Suprapubic skin (tissue), 4 donors: ENCODE data around the gene DNAL1. TPM values are rescaled to one million over a fixed set of nuclear protein-coding genes. Genes with fewer than 3 reads are reported as not detected.

ENCODE experiments used
- DNase-seq, 2 donors: peaks; one replicate each; pipeline ENCODE4 v3.0.0-alpha.2; 2019; ENCODE audit warnings: low spot score in 2 of 2
- H3K27ac ChIP-seq: fragments of 200-600 bp; sonication (generic); one replicate; pipeline ENCODE4 v1.5.1; 2019
- H3K27me3 ChIP-seq: fragments of 200-600 bp; sonication (generic); one replicate; pipeline ENCODE4 v1.5.1; 2019
- H3K36me3 ChIP-seq: fragments of 200-600 bp; sonication (generic); one replicate; pipeline ENCODE4 v1.5.1; 2019
- H3K4me1 ChIP-seq: fragments of 200-600 bp; sonication (generic); one replicate; pipeline ENCODE4 v1.5.1; 2019
- H3K4me3 ChIP-seq: fragments of 200-600 bp; sonication (generic); one replicate; pipeline ENCODE4 v1.5.1; 2019; ENCODE audit warnings: mild to moderate bottlenecking
- H3K9me3 ChIP-seq: fragments of 200-600 bp; sonication (generic); one replicate; pipeline ENCODE4 v1.5.1; 2019
- EP300 ChIP-seq: sonication (generic); formaldehyde crosslinking; IDR thresholded peaks from one replicate; pipeline ENCODE4 v1.6.1; 2017; ENCODE audit warnings: antibody characterized with exemption
- POLR2A ChIP-seq, 2 donors: fragments of 450-650 bp; IDR thresholded peaks; one replicate each; pipeline ENCODE4 v1.6.1; 2017; ENCODE audit warnings: antibody characterized with exemption in 2 of 2, mild to moderate bottlenecking in 2 of 2, moderate library complexity in 2 of 2
- POLR2AphosphoS5 ChIP-seq, 3 donors: sonication (generic); formaldehyde crosslinking; IDR thresholded peaks; one replicate each; pipeline ENCODE4 v1.6.1; 2017; ENCODE audit warnings: antibody characterized with exemption in 3 of 3
- WGBS: methylation state at CpG from one replicate; pipeline ENCODE4 v1.1.5; 2018; 5-methylcytosine and 5-hydroxymethylcytosine counted together
- total RNA-seq, 4 donors: library from RNA; depleted of rRNA; stranded (reverse); fragments of >200 nt; gene quantifications; one replicate each; pipeline ENCODE4 v1.1.0, GENCODE V29; 2016
- TF ChIP-seq, protein P1 (sequence below), 2 donors: fragments of 200-600 bp in 1 of 2; fragments of 450-650 bp in 1 of 2; sonication (generic) in 1 of 2; IDR thresholded peaks; one replicate each; pipeline ENCODE4 v1.5.1; 2016 to 2019; ENCODE audit warnings: antibody characterized with exemption in 2 of 2, mild to moderate bottlenecking in 1 of 2, moderate library complexity in 1 of 2

DNAL1 gene
- total RNA-seq, 4 donors from 2014 or later, result 1.8 to 3.6 (median 2.6) TPM

DNA sequence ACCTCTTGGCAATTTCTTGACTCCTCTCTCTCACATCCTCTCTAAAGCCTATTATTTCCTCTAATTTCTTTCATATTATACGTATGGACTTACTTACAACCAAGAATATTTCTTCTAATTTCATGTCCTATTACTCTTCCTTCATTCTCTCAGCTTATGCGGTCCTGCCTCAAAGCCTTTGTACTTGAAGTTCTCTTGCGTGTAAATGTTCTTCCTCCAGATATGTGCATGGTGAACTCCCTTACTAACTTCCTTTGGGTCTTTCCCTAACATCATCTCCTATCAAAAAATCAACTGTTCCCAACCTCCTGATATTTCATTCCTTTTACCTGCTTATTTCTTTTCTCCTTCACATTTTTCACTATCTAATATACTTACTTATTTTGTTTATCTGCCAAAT is 23.1 kb downstream of the DNAL1 start:
- Histone ChIP-seq H3K4me1 (no peaks in the 10 kb centered on the region), H3K4me3 (no peak overlapping the region), H3K27ac (no peak overlapping the region), H3K36me3 (peaks cover 6% of the 10 kb centered on the region), H3K27me3 (no peaks in the 10 kb centered on the region), H3K9me3 (no peaks in the 10 kb centered on the region)
- TF ChIP-seq, protein P1, sequence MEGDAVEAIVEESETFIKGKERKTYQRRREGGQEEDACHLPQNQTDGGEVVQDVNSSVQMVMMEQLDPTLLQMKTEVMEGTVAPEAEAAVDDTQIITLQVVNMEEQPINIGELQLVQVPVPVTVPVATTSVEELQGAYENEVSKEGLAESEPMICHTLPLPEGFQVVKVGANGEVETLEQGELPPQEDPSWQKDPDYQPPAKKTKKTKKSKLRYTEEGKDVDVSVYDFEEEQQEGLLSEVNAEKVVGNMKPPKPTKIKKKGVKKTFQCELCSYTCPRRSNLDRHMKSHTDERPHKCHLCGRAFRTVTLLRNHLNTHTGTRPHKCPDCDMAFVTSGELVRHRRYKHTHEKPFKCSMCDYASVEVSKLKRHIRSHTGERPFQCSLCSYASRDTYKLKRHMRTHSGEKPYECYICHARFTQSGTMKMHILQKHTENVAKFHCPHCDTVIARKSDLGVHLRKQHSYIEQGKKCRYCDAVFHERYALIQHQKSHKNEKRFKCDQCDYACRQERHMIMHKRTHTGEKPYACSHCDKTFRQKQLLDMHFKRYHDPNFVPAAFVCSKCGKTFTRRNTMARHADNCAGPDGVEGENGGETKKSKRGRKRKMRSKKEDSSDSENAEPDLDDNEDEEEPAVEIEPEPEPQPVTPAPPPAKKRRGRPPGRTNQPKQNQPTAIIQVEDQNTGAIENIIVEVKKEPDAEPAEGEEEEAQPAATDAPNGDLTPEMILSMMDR (IDR thresholded peaks at IDR 0.05), result no peak
- WGBS, result 92% methylated on average over 3 of the region's 3 CpGs
- DNase-seq, result no peak

DNA sequence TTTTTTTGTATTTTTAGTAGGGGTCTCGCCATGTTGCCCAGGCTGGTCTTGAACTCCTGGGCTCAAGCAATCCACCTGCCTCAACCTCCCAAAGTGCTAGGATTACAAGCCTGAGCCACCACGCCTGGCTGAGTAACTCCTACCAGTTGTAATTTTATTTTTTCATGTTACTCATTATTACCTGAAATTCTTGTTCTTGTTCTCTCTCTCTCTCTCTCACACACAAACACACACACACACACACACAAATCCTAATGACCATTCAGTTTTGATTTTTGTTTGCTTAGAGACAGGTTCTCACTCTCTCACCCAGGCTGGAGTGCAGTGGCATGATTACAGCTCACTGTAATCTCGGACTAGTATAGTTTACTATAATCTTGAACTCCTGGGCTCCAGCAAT is 30.2 kb downstream of the DNAL1 start:
- H3K36me3 ChIP-seq, result peaks cover 11% of the 10 kb centered on the region
- TF ChIP-seq POLR2AphosphoS5 (IDR thresholded peaks at IDR 0.05) (no peak), POLR2A (IDR thresholded peaks at IDR 0.05) (no peak)
- TF ChIP-seq, protein P1 (IDR thresholded peaks at IDR 0.05), result no peak
- 91% methylated on average over 3 of the region's 3 CpGs for WGBS
- H3K27me3 ChIP-seq, result no peaks in the 10 kb centered on the region
- DNase-seq, result no peak
- H3K27ac ChIP-seq, result no peak overlapping the region
- no peaks in the 10 kb centered on the region for H3K9me3 ChIP-seq
- no peak overlapping the region for H3K4me3 ChIP-seq
- no peaks in the 10 kb centered on the region for H3K4me1 ChIP-seq

- H3K27me3 ChIP-seq, result no peaks in the 10 kb centered on the region
- no peak overlapping the region for H3K4me3 ChIP-seq
- 93% methylated on average over 4 of the region's 4 CpGs for WGBS
- H3K4me1 ChIP-seq, result no peaks in the 10 kb centered on the region
- no peak overlapping the region for H3K27ac ChIP-seq
- DNase-seq, result no peak
- peaks cover 2% of the 10 kb centered on the region for H3K36me3 ChIP-seq
- TF ChIP-seq, protein P1 (IDR thresholded peaks at IDR 0.05), result no peak
- TF ChIP-seq POLR2A (IDR thresholded peaks at IDR 0.05) (no peak), POLR2AphosphoS5 (IDR thresholded peaks at IDR 0.05) (no peak), EP300 (no peak)
- no peaks in the 10 kb centered on the region for H3K9me3 ChIP-seq
Observed at GRCh38 chr14:73678698-73679097, 33.9 kb downstream of the DNAL1 start.

GRCh38 chr14:73680821-73681220 is 36.0 kb downstream of the DNAL1 start:
- no peaks in the 10 kb centered on the region for H3K4me1 ChIP-seq
- WGBS, result 94% methylated on average over 5 of the region's 5 CpGs
- no peaks in the 10 kb centered on the region for H3K27me3 ChIP-seq
- TF ChIP-seq POLR2A (IDR thresholded peaks at IDR 0.05), result no peak
- TF ChIP-seq EP300, result no peak
- no peak for TF ChIP-seq POLR2AphosphoS5 (IDR thresholded peaks at IDR 0.05)
- TF ChIP-seq, protein P1 (IDR thresholded peaks at IDR 0.05), result no peak
- no peak overlapping the region for H3K27ac ChIP-seq
- no peak for DNase-seq
- H3K4me3 ChIP-seq, result no peak overlapping the region
- H3K9me3 ChIP-seq, result no peaks in the 10 kb centered on the region
- H3K36me3 ChIP-seq, result no peaks in the 10 kb centered on the region

GRCh38 chr14:73684627-73685026 is 39.8 kb downstream of the DNAL1 start:
- WGBS, result 96% methylated on average over 5 of the region's 5 CpGs
- H3K9me3 ChIP-seq, result no peaks in the 10 kb centered on the region
- no peak for TF ChIP-seq EP300
- TF ChIP-seq POLR2A (IDR thresholded peaks at IDR 0.05), result no peak
- TF ChIP-seq, protein P1 (IDR thresholded peaks at IDR 0.05), result no peak
- TF ChIP-seq POLR2AphosphoS5 (IDR thresholded peaks at IDR 0.05), result no peak
- peaks cover 8% of the 10 kb centered on the region for H3K36me3 ChIP-seq
- no peak overlapping the region for H3K4me3 ChIP-seq
- H3K27ac ChIP-seq, result no peak overlapping the region
- DNase-seq, result no peak
- no peaks in the 10 kb centered on the region for H3K27me3 ChIP-seq
- H3K4me1 ChIP-seq, result no peaks in the 10 kb centered on the region
